NT2/D1 (cell line): ENCODE measurements around the gene PCGF1.

Experiments
- DNase-seq: peaks from one replicate; pipeline ENCODE4 v3.0.0-alpha.2; 2011; ENCODE audit warnings: low read depth, low spot score
- H3K27me3 ChIP-seq: 2 replicates; pipeline ENCODE4 v1.6.0; 2011; ENCODE audit warnings: mild to moderate bottlenecking; ENCODE audit not compliant: insufficient read length, insufficient read depth
- H3K36me3 ChIP-seq: 2 replicates; pipeline ENCODE4 v1.6.1; 2011; ENCODE audit warnings: mild to moderate bottlenecking, low read length, mixed read lengths; ENCODE audit not compliant: insufficient read depth, insufficient read length
- H3K4me1 ChIP-seq: 2 replicates; pipeline ENCODE4 v1.5.1; 2011; ENCODE audit not compliant: insufficient read depth, insufficient read length
- H3K4me3 ChIP-seq: 2 replicates; pipeline ENCODE4 v1.5.1; 2011; ENCODE audit warnings: low read depth; ENCODE audit not compliant: insufficient read length
- H3K9ac ChIP-seq: 2 replicates; pipeline ENCODE4 v1.6.0; 2011; ENCODE audit warnings: low read depth; ENCODE audit not compliant: insufficient read length
- H3K9me3 ChIP-seq: 2 replicates; pipeline ENCODE4 v1.5.1; 2011; ENCODE audit warnings: mild to moderate bottlenecking, low read length; ENCODE audit not compliant: insufficient read depth
- SUZ12 ChIP-seq: IDR thresholded peaks from 2 replicates; pipeline ENCODE4 v1.6.1; 2011; ENCODE audit not compliant: insufficient read length, insufficient read depth; ENCODE audit errors: extremely low read depth
- YY1 ChIP-seq: IDR thresholded peaks from 2 replicates; pipeline ENCODE4 v1.6.1; 2011; ENCODE audit not compliant: insufficient read length, insufficient read depth
- ZNF274 ChIP-seq: IDR thresholded peaks from 2 replicates; pipeline ENCODE4 v1.6.1; 2011; ENCODE audit warnings: mild to moderate bottlenecking, low read depth, low read length

Gene PCGF1

DNA sequence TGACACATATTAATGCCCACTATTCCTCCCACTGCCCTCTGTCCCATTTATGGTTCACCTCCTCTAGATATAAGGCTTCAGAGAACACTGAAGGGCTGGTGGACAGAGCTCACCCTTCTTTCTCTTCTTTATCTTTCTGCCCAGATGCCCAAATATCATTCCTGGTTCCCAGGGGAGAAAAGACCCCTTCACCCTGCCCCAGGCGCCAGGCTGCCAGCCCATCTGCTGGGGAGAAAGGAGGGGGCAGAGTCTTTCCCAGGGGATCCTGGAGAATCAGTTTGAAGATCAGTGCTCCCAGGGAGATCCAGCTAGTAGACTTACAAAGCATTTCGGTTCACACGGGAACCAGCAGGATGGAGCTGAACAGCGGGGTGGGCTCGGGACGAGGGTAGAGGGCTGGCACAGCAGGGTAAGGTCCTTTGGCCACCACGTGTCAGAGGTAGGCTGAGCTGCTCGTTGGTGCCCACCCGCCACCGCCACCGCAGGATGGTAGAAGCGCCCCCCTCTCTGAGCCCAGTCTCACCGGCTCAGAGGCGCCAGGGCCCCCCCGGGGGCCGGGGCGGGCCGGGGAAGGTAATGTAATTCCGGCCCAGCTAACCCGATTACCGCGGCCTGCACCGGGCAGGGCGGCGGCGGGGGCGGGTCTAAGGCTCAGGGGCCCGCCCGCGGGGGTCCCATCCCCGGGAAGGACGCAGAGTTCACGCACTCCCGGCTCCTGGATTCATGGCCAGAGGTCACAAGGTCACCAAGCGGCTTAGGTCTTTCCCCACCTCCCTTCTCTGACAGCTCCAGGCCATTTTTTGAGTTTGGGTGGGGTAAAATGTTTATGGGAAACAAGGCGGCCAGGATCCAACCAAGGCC lies 5.5 kb upstream of the PCGF1 start:
- Histone ChIP-seq H3K4me1 (no peaks in the 10 kb centered on the region), H3K36me3 (no peaks in the 10 kb centered on the region), H3K9me3 (no peaks in the 10 kb centered on the region), H3K9ac (peak overlapping the region; percentile 59), H3K4me3 (peak overlapping the region; percentile 39), H3K27me3 (peaks cover 66% of the 10 kb centered on the region)
- TF ChIP-seq SUZ12 (no peak), YY1 (no peak), ZNF274 (no peak)
- DNase-seq: no peak

DNA sequence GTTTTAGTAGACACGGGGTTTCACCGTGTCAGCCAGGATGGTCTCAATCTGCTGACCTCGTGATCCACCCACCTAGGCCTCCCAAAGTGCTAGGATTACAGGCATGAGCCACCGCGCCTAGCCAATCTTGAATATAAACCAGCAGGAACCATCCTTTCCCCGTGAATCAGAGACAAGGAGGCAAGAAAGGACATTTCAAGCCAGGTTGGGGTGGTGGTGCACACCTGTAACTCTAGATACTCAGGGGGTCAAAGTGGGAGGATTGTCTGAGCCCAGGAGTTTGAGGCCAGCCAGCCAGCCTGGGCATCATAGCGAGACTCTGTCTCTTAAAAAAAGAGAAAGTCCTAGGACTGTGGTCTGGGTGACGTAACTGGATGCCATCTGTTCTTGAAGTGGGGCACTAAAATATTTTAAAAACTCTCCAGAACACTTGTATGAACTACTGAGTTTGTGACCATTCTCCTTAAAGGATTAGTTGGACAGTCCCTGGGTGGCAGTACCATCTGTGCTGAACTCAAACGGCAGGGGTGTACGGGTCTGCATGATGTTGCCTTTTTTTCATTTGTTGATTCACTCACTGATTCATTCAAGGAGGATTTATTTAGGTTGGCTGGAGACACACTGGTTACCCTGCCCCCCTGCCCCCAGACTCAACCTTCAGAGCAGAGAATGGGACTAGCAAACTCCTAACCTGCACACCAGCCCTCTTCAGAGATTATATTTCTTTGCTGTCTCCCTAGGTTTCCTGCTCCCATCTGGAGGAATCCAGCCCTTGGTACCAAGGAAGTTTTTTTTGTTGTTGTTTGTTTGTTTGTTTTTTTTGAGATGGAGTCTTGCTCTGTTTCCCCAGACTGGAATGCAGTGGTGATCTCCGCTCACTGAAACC lies 3.9 kb upstream of the PCGF1 start:
- Histone ChIP-seq H3K4me3 (no peak overlapping the region), H3K36me3 (peaks cover 2% of the 10 kb centered on the region), H3K27me3 (peaks cover 58% of the 10 kb centered on the region), H3K9ac (no peak overlapping the region), H3K9me3 (no peaks in the 10 kb centered on the region), H3K4me1 (no peaks in the 10 kb centered on the region)
- no peak for TF ChIP-seq ZNF274
- no peak for TF ChIP-seq SUZ12
- no peak for TF ChIP-seq YY1
- no peak for DNase-seq

DNA sequence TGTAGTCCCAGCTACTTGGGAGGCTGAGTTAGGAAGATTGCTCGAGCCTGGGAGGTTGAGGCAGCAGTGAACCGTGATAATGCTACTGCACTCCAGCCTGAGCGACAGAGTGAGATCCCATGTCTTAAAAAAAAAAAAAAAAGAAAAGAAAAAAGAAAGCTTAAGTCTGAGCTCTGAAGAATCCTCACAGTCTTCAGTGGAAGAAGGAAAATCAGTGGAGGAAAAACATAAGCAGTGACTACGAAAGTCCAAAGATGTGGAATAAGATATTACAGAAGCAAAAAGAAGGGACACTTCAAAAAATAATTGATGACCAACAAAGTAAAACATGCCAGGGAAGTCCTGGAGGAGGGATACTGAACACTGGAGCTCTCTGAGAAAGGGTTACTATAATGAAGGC lies 2.8 kb upstream of the PCGF1 start:
- TF ChIP-seq SUZ12 (no peak), ZNF274 (no peak), YY1 (no peak)
- no peaks in the 10 kb centered on the region for H3K9me3 ChIP-seq
- H3K4me1 ChIP-seq: peaks cover 7% of the 10 kb centered on the region
- peaks cover 11% of the 10 kb centered on the region for H3K36me3 ChIP-seq
- no peak for DNase-seq
- H3K9ac ChIP-seq: no peak overlapping the region
- H3K4me3 ChIP-seq: no peak overlapping the region
- peaks cover 47% of the 10 kb centered on the region for H3K27me3 ChIP-seq

DNA sequence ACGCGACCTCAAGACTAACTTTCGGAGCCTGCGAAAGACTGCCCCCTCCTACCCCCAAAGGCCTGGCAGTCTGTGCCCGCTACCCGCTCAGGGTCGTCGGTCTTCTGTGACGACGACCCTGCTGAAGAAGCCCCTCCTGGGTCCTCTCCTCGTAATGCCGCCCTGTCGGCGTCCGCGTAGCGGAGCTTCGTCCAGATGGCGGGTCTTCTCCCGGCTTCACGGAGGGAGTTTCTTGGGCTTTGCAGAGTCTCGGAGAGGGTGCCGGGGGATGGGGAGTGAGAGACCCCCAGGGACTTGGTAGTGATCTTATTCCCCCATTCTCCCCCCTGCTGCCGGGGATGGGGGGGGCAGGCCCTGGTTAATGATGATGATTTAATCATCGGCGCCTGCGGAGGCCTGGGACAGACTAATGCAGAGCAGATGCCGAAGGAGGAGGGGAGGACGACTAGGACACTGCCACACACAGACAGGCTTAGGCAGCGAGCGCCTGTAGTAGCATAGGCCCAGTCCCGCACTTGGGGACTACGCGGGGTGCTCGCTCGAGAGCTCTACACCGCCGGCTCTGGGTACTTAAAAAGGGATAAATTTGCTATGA lies 528 bp upstream of the PCGF1 start:
- no peak for DNase-seq
- TF ChIP-seq ZNF274: no peak
- no peak for TF ChIP-seq SUZ12
- no peak for TF ChIP-seq YY1
- H3K27me3 ChIP-seq: peaks cover 38% of the 10 kb centered on the region

DNA sequence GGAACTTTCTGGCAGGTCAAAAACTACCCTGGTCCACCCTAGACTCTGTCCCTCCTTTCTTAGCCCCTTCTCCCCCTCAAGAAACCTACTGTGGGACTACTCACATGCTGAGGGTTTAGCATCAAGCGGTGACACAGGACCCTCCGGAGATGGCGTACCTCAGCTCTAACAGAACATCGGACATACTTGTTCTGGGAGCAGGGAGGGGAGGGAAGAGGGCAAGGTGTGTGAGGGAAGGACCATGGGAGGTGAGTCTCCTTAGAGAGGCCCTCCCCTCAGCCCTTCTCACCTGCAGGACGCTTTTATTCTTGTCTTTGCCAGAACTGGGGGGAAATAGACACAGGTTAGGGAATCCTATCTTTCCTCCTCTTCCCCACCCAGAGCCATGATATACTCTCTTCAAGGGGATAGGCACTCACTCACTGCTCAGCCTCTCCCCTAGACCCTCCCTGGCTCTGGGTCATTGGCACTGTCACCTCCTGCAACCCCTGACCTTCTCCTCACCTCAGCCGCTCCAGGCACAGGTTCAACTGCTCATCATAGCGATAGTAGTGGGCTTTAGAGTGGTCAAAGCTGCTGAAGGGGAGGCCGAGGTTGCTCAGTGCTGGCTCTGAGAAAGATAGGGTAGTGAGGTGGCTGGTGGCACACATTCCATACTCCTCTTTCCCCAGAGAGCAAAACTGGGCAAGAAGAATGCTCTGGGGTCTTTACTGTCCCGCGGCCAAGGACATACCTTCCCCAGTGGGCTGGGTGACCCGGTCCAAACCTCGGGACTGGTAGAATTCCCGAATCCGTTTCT lies 1.8 kb downstream of the PCGF1 start:
- no peak overlapping the region for H3K9ac ChIP-seq
- H3K36me3 ChIP-seq: peaks cover 18% of the 10 kb centered on the region
- DNase-seq: no peak
- H3K4me1 ChIP-seq: peaks cover 19% of the 10 kb centered on the region
- H3K4me3 ChIP-seq: no peak overlapping the region
- H3K27me3 ChIP-seq: peaks cover 42% of the 10 kb centered on the region
- H3K9me3 ChIP-seq: no peaks in the 10 kb centered on the region
- TF ChIP-seq SUZ12 (no peak), ZNF274 (no peak), YY1 (no peak)

More for the DNA sequence above, 528 bp upstream of the PCGF1 start:
- H3K4me3 ChIP-seq: peak overlapping the region; percentile 88
- peaks cover 7% of the 10 kb centered on the region for H3K4me1 ChIP-seq
- no peaks in the 10 kb centered on the region for H3K9me3 ChIP-seq
- peaks cover 18% of the 10 kb centered on the region for H3K36me3 ChIP-seq
- peak overlapping the region; percentile 99 for H3K9ac ChIP-seq

DNA sequence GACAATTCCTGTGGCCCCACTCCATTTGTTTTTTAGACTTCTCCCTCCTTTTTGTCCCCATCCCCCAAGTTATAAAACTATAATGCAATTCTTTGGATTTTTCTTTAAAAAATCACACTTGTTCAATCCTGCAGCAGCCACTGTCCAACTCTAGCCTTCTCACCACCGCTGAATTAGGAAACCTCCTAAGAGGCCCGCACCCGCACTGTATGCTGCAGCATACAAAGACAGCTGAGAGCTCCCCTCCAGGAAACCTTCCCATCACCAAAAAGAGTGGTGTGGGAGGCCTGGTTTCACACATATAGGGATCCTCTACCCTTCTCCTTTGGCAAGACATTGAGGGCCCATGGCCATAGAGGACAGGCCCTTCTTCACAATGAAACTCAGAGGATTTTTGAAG lies 2.9 kb downstream of the PCGF1 start:
- peaks cover 22% of the 10 kb centered on the region for H3K4me1 ChIP-seq
- no peak overlapping the region for H3K9ac ChIP-seq
- no peaks in the 10 kb centered on the region for H3K9me3 ChIP-seq
- TF ChIP-seq YY1 (no peak), SUZ12 (no peak), ZNF274 (no peak)
- no peak overlapping the region for H3K4me3 ChIP-seq
- peaks cover 18% of the 10 kb centered on the region for H3K36me3 ChIP-seq
- no peak for DNase-seq
- H3K27me3 ChIP-seq: peaks cover 48% of the 10 kb centered on the region
